Measurements from ENCODE around the gene PIMREG.

The PIMREG gene

DNA sequence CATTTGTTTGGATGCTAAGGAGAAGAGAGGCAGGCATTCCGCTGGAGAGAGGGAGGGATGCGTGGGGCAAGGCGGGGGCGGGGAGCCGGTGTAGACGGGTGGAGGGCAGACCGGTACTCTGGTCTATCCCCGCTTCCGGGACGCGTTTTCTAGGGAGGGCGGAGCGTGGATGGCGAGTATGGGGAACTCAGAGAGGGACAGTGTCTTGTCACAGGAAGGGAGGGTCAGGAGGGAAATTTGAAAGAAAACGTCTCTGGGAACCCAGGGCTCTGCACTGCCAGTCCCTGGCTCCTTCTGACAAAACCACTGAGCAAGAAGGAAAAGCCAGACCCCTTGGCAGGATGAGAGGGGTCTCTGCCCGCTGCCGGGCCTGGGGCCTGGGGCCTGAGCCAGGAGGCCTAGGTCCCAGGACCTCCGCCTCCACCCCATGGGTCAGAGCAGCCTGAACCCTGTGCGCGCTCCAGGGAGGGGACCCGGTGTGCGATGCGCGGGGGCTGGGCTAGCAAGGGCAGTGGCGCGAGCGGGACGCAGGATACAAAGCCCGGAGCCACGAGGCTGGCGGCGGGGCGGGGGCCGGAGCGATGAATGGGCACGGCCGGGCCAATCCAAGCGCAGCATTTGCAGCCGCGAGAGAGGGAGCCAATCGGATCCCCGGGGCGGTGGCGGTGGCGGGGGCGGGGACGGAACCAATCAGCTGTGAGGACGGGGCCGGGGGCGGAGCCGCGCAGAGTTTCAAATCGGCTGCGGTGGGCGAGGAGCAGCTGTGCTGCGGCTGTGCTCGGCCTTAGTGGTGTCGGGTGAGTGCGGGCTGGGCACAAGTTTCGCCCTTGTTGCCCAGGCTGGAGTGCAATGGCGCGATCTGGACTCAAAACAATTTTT, at the start of gene PIMREG:
Gene PIMREG, plus strand, starts transcription at position 764 of the 879 bp plus-strand sequence. CDS start 656 bp downstream, outside the sequence.
- DNase-seq: peak; percentile 92

DNA sequence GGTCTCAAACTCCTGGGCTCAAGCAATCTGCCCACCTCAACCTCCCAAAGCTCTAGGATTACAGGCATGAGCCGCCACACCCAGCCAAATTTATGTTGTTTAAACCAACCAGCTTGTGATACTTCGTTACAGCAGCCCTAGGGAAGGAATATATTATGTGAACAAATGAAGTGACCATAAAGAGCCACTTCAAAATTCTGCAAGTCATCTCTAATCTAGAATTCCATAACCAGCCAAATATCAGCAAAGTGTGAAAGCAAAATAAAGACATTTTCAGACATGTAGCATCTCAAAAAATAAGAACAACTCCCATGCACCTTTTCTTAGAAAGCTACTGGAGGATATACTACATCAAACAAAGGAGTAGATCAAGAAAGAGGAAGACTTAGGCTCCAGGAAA, 45.3 kb upstream of the PIMREG start:
- no peak for DNase-seq

- no peak for DNase-seq
These were observed 42.0 kb upstream of the PIMREG start for GRCh38 chr17:6402258-6402657.

- DNase-seq: no peak
These were observed 36.0 kb upstream of the PIMREG start for GRCh38 chr17:6408276-6408675.

GRCh38 chr17:6408735-6409134, 35.5 kb upstream of the PIMREG start:
- DNase-seq: no peak

- DNase-seq: peak; percentile 7
These were observed 31.2 kb upstream of the PIMREG start for GRCh38 chr17:6413065-6413464.

DNA sequence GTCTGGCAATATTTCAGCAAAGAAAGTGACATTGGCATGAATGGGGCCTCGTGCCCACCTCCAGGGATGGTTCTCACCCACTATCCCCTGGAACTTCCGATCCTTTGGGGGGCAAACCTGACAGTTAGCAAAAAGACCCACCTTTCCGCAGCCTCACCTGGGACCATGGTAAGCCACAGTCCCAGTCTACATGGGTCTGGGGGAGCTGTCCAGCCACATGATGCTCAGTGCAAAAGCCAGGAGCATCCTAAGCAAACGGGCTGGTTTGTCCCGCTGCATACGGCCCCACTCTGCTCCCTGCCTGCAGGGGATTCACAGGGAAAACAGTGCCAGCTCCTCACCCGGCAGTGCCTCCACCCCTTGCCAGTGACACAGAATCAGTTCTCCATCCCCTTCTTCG, 28.6 kb upstream of the PIMREG start:
- no peak for DNase-seq

GRCh38 chr17:6420173-6420641, 24.0 kb upstream of the PIMREG start:
- no peak for DNase-seq

GRCh38 chr17:6421700-6422604, 22.3 kb upstream of the PIMREG start:
- peak; percentile 67 for DNase-seq

DNA sequence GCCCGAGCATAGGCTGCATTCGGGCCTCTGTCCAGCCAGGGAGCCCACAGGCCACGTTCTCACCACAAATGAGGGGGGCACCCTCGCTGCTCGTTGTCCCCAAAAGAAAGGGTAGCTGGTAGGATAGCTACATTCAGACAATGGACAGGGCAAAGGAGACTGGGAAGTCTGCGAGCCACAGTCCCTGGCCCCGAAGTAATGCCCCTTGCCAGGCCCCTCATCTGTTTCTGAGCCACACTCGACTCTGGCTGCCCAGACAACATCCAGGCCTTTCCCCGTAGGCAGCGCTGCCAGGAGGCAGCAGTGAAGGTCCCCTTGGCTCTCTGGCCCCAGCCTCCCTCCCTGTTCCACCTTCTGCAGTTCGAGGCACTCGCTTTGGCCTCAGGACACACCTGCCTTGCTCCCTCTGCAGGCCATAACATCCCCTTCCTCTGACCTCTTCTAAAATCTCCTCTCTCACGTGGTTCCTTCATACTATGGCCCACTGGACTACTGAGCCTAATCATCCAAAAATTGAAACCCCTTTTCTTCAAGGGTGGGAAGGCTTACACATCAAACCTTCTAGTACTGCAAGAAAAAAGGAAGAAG, 21.5 kb upstream of the PIMREG start:
- DNase-seq: no peak

DNA sequence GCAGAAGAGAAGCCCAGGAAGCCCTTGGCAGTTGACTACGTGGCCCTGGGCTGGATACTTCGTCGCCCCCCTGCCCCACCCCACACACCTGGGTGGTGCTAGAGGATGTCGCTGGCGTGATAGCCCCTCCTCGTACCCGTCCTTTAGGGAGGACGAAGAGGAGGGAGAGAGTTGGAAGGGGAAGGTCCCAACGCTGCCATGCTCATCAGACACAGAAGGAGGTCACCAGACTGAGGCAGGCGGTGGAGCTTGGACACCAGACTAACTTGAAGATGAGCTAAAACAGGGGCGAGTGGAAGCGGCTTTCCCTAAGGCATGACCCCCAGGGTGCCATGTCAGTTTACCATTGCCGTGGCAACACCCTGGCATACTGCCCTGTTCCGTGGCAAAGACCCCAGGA, 20.3 kb upstream of the PIMREG start:
- DNase-seq: no peak

DNA sequence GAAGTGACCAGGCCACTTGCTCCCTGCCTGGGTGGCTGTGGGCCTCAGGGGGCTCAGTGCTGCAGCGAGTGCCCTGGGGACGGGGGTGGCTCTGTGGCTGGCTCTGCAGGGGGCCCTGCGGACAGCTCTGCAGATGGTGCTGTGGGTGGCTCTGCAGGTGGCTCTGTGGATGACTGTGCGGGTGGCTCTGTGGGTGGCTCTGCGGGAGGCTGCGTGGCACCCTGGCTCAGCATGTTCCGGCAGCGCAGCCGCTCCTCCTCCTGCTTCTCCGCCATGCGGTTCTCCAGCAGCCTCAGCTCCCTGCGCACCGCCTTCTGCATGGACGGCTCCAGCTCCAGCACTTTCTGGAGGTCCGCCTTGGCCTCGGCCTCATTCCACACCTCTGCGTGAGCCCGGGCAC, 18.8 kb upstream of the PIMREG start:
- no peak for DNase-seq

DNA sequence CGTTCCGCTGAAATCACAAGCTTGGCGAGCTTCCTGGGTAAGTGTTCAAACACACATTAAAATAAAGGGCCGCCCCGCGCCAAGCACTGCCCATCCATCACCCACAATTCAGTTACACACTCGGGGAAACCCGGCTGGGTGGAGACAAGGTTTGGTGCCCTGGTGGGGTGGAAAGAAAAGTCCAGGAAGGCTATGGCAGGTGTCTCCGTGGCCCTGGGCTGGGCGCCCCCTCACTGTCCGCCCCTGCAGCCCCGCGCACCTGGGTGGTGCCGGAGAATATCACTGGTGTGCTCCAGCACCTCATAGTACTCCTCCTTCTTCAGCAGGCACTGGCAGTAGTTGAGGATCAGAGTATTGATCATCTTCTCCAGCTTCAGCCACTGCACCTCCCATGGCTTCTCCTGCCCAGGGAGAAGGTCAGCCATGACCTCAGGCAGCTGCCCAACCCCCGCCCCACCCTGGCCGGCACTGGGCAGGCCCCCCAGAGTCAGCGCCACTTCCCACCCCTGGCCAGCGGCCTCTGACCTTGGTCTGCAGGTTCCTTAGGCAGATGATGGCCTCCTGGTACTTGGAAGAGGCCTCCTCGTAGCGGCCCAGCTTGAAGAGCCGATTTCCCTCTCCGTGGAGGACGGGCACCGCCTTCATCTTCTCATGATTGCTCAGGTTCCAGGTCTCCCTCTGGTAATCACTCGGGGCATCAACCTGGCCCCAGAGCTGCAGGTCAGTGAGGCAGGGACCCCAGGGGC, 17.7 kb upstream of the PIMREG start:
- DNase-seq: no peak

- DNase-seq: peak; percentile 53
These were observed 16.9 kb upstream of the PIMREG start for GRCh38 chr17:6427279-6427781.

GRCh38 chr17:6428207-6428965, 15.9 kb upstream of the PIMREG start:
- no peak for DNase-seq

DNA sequence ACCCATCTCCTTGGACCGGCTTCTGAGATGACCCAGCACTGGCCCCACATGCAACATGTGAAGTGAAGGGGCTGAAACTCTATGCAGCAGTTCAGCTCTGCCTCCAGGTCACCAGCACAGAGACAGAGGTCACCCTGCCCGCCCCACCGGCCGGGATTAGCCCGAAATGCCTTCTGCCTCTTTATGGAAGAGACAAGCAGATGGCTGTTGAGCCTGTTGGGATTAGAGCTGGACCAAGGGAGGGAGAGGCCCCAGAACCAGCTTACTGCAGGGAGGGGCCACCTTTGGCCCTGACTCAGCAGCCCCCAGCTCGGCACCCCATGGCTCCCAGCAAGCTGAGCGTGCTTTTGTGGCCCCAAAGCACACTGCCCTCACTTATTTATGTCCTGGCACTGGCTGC, 15.0 kb upstream of the PIMREG start:
- DNase-seq: no peak

DNA sequence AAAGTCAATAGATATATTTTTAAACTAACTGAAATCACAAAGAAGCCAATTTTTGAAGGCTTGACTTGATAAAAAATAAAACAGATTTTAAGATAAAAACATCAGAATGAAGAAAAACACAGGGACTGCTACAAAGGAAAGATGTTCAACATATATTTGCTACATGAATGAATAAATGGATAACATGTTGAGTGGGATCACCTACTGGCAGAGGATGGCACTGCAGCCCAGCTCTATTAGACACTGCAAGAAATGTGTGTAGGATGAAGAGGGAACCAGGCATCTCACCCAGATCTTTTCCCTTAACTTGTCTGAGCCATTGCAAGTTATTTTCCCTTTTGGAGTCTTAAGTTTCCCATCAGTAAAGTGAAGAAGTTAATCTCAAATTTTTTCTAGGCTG, 13.5 kb upstream of the PIMREG start:
- no peak for DNase-seq

DNA sequence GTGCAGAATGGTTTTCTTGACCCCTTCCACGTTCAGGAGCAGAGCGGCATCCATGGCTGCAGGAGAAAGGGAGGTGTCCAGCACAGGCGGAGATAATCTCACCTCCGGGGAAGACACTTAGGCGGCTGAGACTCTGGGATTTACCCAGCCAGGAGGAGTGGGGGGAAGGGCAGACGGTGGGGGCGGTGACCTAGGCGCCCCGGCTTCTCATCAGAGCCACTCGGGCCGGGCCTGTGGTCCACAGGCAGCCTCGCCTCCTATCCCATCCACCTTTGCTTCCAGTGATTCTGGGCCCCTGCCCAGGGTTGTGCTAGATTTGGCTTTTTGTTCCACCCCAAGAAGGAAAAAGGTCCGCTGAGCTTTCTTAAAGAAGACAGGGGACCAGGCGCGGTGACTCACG, 9.2 kb upstream of the PIMREG start, which contains the start of gene AIPL1:
Gene AIPL1, minus strand, starts transcription at position 71 of the 400 bp plus-strand sequence. Its CDS starts 17 bp downstream, at position 54.
- DNase-seq: no peak

- peak; percentile 43 for DNase-seq
These were observed 8.3 kb upstream of the PIMREG start for GRCh38 chr17:6435968-6436367.

GRCh38 chr17:6437466-6437865, 6.8 kb upstream of the PIMREG start:
- no peak for DNase-seq

- DNase-seq: no peak
These were observed 6.3 kb upstream of the PIMREG start for GRCh38 chr17:6437956-6438355.

Measured in NCI-H226 (cell line).